OCI-LY3 (cell line): ENCODE data around the gene GRAMD2A.

Source experiments
- EZH2phosphoT487 ChIP-seq: fragments of 200-600 bp; shearing (Covaris generic); IDR thresholded peaks from 2 replicates; pipeline ENCODE4 v1.6.1; 2018; ENCODE audit warnings: antibody characterized with exemption, mixed run types, low read depth
- TF ChIP-seq, protein P1 (sequence below): fragments of 200-600, 300-600 bp; sonication (generic); IDR thresholded peaks from 2 replicates; pipeline ENCODE4 v1.5.1; 2014; ENCODE audit warnings: antibody characterized with exemption, low read length, low read depth

DNA sequence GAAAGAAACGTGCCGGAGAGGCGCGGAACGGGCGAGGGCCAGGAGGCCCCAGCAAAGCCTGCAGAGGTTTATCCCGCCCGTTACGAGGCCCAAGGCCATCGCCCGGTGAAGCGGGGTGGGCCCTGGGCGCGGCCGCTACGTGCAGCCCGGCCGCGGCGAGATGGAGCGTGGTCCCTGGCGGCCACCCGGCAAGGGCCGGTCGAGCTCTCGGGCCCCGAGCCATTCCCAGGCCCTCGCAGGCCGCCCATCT, 32.3 kb upstream of the GRAMD2A start:
- TF ChIP-seq, protein P1, sequence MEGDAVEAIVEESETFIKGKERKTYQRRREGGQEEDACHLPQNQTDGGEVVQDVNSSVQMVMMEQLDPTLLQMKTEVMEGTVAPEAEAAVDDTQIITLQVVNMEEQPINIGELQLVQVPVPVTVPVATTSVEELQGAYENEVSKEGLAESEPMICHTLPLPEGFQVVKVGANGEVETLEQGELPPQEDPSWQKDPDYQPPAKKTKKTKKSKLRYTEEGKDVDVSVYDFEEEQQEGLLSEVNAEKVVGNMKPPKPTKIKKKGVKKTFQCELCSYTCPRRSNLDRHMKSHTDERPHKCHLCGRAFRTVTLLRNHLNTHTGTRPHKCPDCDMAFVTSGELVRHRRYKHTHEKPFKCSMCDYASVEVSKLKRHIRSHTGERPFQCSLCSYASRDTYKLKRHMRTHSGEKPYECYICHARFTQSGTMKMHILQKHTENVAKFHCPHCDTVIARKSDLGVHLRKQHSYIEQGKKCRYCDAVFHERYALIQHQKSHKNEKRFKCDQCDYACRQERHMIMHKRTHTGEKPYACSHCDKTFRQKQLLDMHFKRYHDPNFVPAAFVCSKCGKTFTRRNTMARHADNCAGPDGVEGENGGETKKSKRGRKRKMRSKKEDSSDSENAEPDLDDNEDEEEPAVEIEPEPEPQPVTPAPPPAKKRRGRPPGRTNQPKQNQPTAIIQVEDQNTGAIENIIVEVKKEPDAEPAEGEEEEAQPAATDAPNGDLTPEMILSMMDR, result no peak
- TF ChIP-seq EZH2phosphoT487, result no peak
